Endothelial cell (in vitro differentiated cells): ENCODE data around the gene EDA. TPM values are rescaled to one million over a fixed set of nuclear protein-coding genes. Genes with fewer than 3 reads are reported as not detected.

Experiments used
- DNase-seq: peaks from one replicate; pipeline ENCODE4 v3.0.0; 2021; ENCODE audit warnings: low spot score
- H3K27ac Mint-ChIP-seq: one replicate; pipeline ENCODE4 v1.8.0; 2021; ENCODE audit warnings: mixed read lengths, inconsistent platforms; ENCODE audit not compliant: unreplicated experiment
- H3K27me3 Mint-ChIP-seq: one replicate; pipeline ENCODE4 v1.8.0; 2021; ENCODE audit warnings: mild to moderate bottlenecking, moderate library complexity, mixed read lengths, inconsistent platforms; ENCODE audit not compliant: unreplicated experiment
- H3K36me3 Mint-ChIP-seq: one replicate; pipeline ENCODE4 v1.8.0; 2021; ENCODE audit warnings: mild to moderate bottlenecking, low read depth, mixed read lengths, inconsistent platforms; ENCODE audit not compliant: unreplicated experiment
- H3K4me1 Mint-ChIP-seq: one replicate; pipeline ENCODE4 v1.8.0; 2021; ENCODE audit warnings: mild to moderate bottlenecking, mixed read lengths, inconsistent platforms; ENCODE audit not compliant: unreplicated experiment
- H3K4me3 Mint-ChIP-seq: one replicate; pipeline ENCODE4 v1.8.0; 2021; ENCODE audit warnings: mild to moderate bottlenecking, mixed read lengths, inconsistent platforms; ENCODE audit not compliant: unreplicated experiment
- H3K9me3 Mint-ChIP-seq: one replicate; pipeline ENCODE4 v1.8.0; 2021; ENCODE audit warnings: mixed read lengths, inconsistent platforms; ENCODE audit not compliant: unreplicated experiment
- CTCF ChIP-seq: fragments of 200-600 bp; sonication (generic); IDR thresholded peaks from one replicate; pipeline ENCODE4 v1.5.0; 2021; ENCODE audit warnings: antibody characterized with exemption; ENCODE audit not compliant: unreplicated experiment
- total RNA-seq: library from RNA; stranded (reverse); fragmentation: NEBNext Ultra II Directional; extraction: Animal tissue kit (Norgen Biotek cat#: 25700); gene quantifications from one replicate; pipeline ENCODE4 v1.2.1, GENCODE V29; 2021; ENCODE audit not compliant: unreplicated experiment

The EDA gene
- total RNA-seq, 1 donor from 2014 or later: 2.3 TPM

GRCh38 chrX:70030301-70030767, 414.4 kb downstream of the EDA start:
- peak; percentile 59 for TF ChIP-seq CTCF
- Mint-ChIP-seq H3K36me3 (no peaks in the 10 kb centered on the region), H3K27me3 (peaks cover 4% of the 10 kb centered on the region), H3K9me3 (no peaks in the 10 kb centered on the region), H3K4me1 (peaks cover 23% of the 10 kb centered on the region), H3K4me3 (no peak overlapping the region), H3K27ac (no peak overlapping the region)
- DNase-seq: peak; percentile 59

- no peak for DNase-seq
- no peak for TF ChIP-seq CTCF
- H3K9me3 Mint-ChIP-seq: no peaks in the 10 kb centered on the region
- H3K27ac Mint-ChIP-seq: no peak overlapping the region
- peaks cover 4% of the 10 kb centered on the region for H3K27me3 Mint-ChIP-seq
- no peak overlapping the region for H3K4me3 Mint-ChIP-seq
- peaks cover 8% of the 10 kb centered on the region for H3K4me1 Mint-ChIP-seq
- no peaks in the 10 kb centered on the region for H3K36me3 Mint-ChIP-seq
These were observed 416.9 kb downstream of the EDA start for GRCh38 chrX:70032792-70033191.

- DNase-seq: peak; percentile 48
- no peaks in the 10 kb centered on the region for H3K36me3 Mint-ChIP-seq
- H3K4me3 Mint-ChIP-seq: no peak overlapping the region
- H3K27ac Mint-ChIP-seq: no peak overlapping the region
- peaks cover 8% of the 10 kb centered on the region for H3K4me1 Mint-ChIP-seq
- TF ChIP-seq CTCF: peak; percentile 34
- H3K9me3 Mint-ChIP-seq: no peaks in the 10 kb centered on the region
- H3K27me3 Mint-ChIP-seq: peaks cover 4% of the 10 kb centered on the region
These were observed 417.6 kb downstream of the EDA start for GRCh38 chrX:70033348-70034051.

- no peak for DNase-seq
- no peak overlapping the region for H3K27ac Mint-ChIP-seq
- no peaks in the 10 kb centered on the region for H3K36me3 Mint-ChIP-seq
- peaks cover 4% of the 10 kb centered on the region for H3K27me3 Mint-ChIP-seq
- no peaks in the 10 kb centered on the region for H3K9me3 Mint-ChIP-seq
- no peak overlapping the region for H3K4me3 Mint-ChIP-seq
- TF ChIP-seq CTCF: no peak
- H3K4me1 Mint-ChIP-seq: peaks cover 8% of the 10 kb centered on the region
These were observed 418.7 kb downstream of the EDA start for GRCh38 chrX:70034646-70035045.

GRCh38 chrX:70038515-70038914, 422.6 kb downstream of the EDA start:
- TF ChIP-seq CTCF: no peak
- no peaks in the 10 kb centered on the region for H3K36me3 Mint-ChIP-seq
- peaks cover 5% of the 10 kb centered on the region for H3K4me1 Mint-ChIP-seq
- H3K27ac Mint-ChIP-seq: no peak overlapping the region
- no peak overlapping the region for H3K4me3 Mint-ChIP-seq
- no peaks in the 10 kb centered on the region for H3K9me3 Mint-ChIP-seq
- no peak for DNase-seq
- H3K27me3 Mint-ChIP-seq: peaks cover 4% of the 10 kb centered on the region
